GM12874 (cell line): ENCODE measurements around the gene IGFN1.
A peak's percentile ranks its signal among the peaks of the same experiment; 100 is the strongest.

Source experiments
- CTCF ChIP-seq: IDR thresholded peaks from 2 replicates; pipeline ENCODE4 v1.5.1; 2011; ENCODE audit warnings: low read depth, mild to moderate bottlenecking, control low read depth, low read length, moderate library complexity; ENCODE audit not compliant: insufficient read depth

The IGFN1 gene

GRCh38 chr1:201181323-201181722 lies 9.3 kb upstream of the IGFN1 start:
- no peak for TF ChIP-seq CTCF

GRCh38 chr1:201181726-201182125 lies 8.9 kb upstream of the IGFN1 start:
- TF ChIP-seq CTCF: no peak

- no peak for TF ChIP-seq CTCF
Measured at GRCh38 chr1:201183209-201183608, 7.4 kb upstream of the IGFN1 start.

GRCh38 chr1:201183753-201184152 lies 6.9 kb upstream of the IGFN1 start:
- TF ChIP-seq CTCF: no peak

- TF ChIP-seq CTCF: peak; percentile 43
Measured at GRCh38 chr1:201184307-201185122, 6.1 kb upstream of the IGFN1 start.

GRCh38 chr1:201185123-201185453 lies 5.5 kb upstream of the IGFN1 start:
- no peak for TF ChIP-seq CTCF

- no peak for TF ChIP-seq CTCF
Measured at GRCh38 chr1:201185527-201186128, 5.0 kb upstream of the IGFN1 start.
